HL-60 (cell line): Measurements from ENCODE around the gene SPESP1.

ENCODE experiments used
- DNase-seq, 2 experiments: peaks; one replicate each; pipeline ENCODE4 v3.0.0-alpha.2; 2010 to 2020; ENCODE audit warnings: low read depth in 1 of 2, low spot score in 1 of 2
- H3K27ac ChIP-seq: fragments of 250-450 bp; sonication (Bioruptor Pico); replicated peaks from 2 replicates; pipeline ENCODE4 v1.5.1; 2020; ENCODE audit warnings: mild to moderate bottlenecking, moderate library complexity
- H3K27me3 ChIP-seq: fragments of 250-450 bp; sonication (Bioruptor Pico); 2 replicates; pipeline ENCODE4 v1.5.1; 2021; ENCODE audit warnings: mild to moderate bottlenecking, moderate library complexity; ENCODE audit not compliant: insufficient read depth, poor library complexity, severe bottlenecking
- H3K4me3 ChIP-seq: replicated peaks from 2 replicates; pipeline ENCODE4 v1.5.1; 2011; ENCODE audit warnings: mild to moderate bottlenecking, control low read depth, low read length; ENCODE audit not compliant: insufficient read depth
- GABPA ChIP-seq: IDR thresholded peaks from 2 replicates; pipeline ENCODE4 v1.6.1; 2012; ENCODE audit warnings: low read depth
- POLR2AphosphoS5 ChIP-seq: IDR thresholded peaks from 2 replicates; pipeline ENCODE4 v1.6.1; 2012; ENCODE audit warnings: low read depth
- SPI1 ChIP-seq: IDR thresholded peaks from 2 replicates; pipeline ENCODE4 v1.6.1; 2012; ENCODE audit warnings: low read depth, mild to moderate bottlenecking, borderline replicate concordance
- TF ChIP-seq, protein P1 (sequence below): IDR thresholded peaks from one replicate; pipeline ENCODE4 v1.5.1; 2011; ENCODE audit warnings: low read length, control low read depth, inconsistent platforms; ENCODE audit not compliant: insufficient read depth
- TF ChIP-seq, protein P2 (sequence below): IDR thresholded peaks from 2 replicates; pipeline ENCODE4 v1.6.1; 2012; ENCODE audit warnings: low read depth; ENCODE audit not compliant: insufficient replicate concordance

The SPESP1 gene

DNA sequence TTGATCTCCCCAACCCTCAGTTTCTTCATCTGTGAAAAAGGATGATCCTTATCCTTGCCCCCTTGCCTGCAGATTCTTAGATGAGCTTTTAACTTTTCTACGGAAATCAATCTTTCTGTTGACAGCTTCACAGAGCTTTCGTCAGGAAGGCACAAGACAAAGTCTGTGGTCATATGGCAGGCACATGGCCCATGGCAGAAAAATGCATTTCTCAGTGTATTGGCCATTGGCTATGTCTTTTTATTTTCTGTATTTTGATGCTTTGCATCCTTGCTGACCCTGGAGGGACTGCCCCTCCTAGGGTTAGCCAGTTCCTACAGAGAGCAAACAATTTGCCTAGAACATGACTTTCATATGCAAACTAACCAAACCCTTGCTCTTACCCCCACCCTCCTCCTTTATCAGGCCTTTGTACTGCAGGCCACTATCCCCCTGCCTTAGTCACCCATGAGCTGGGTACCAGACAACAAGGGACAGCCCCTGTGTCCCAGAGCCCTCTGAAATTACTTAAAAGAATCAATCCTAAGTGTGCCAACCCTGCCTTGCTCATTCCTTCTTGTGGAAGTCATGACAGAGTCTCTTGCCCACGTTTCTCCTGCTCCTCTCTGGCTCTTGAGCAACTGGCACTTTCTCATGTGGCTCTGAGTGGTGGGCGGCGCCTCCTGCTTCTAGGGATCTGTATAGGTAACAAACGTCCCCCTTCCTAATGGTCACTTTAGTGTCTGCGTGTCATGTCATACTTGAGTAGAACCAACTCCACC, 60.1 kb downstream of the SPESP1 start:
- TF ChIP-seq GABPA (no peak), POLR2AphosphoS5 (no peak)
- TF ChIP-seq, protein P1, sequence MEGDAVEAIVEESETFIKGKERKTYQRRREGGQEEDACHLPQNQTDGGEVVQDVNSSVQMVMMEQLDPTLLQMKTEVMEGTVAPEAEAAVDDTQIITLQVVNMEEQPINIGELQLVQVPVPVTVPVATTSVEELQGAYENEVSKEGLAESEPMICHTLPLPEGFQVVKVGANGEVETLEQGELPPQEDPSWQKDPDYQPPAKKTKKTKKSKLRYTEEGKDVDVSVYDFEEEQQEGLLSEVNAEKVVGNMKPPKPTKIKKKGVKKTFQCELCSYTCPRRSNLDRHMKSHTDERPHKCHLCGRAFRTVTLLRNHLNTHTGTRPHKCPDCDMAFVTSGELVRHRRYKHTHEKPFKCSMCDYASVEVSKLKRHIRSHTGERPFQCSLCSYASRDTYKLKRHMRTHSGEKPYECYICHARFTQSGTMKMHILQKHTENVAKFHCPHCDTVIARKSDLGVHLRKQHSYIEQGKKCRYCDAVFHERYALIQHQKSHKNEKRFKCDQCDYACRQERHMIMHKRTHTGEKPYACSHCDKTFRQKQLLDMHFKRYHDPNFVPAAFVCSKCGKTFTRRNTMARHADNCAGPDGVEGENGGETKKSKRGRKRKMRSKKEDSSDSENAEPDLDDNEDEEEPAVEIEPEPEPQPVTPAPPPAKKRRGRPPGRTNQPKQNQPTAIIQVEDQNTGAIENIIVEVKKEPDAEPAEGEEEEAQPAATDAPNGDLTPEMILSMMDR = no peak
- TF ChIP-seq, protein P2, sequence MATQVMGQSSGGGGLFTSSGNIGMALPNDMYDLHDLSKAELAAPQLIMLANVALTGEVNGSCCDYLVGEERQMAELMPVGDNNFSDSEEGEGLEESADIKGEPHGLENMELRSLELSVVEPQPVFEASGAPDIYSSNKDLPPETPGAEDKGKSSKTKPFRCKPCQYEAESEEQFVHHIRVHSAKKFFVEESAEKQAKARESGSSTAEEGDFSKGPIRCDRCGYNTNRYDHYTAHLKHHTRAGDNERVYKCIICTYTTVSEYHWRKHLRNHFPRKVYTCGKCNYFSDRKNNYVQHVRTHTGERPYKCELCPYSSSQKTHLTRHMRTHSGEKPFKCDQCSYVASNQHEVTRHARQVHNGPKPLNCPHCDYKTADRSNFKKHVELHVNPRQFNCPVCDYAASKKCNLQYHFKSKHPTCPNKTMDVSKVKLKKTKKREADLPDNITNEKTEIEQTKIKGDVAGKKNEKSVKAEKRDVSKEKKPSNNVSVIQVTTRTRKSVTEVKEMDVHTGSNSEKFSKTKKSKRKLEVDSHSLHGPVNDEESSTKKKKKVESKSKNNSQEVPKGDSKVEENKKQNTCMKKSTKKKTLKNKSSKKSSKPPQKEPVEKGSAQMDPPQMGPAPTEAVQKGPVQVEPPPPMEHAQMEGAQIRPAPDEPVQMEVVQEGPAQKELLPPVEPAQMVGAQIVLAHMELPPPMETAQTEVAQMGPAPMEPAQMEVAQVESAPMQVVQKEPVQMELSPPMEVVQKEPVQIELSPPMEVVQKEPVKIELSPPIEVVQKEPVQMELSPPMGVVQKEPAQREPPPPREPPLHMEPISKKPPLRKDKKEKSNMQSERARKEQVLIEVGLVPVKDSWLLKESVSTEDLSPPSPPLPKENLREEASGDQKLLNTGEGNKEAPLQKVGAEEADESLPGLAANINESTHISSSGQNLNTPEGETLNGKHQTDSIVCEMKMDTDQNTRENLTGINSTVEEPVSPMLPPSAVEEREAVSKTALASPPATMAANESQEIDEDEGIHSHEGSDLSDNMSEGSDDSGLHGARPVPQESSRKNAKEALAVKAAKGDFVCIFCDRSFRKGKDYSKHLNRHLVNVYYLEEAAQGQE = no peak
- Histone ChIP-seq H3K27me3 (no peaks in the 10 kb centered on the region), H3K27ac (no peak overlapping the region), H3K4me3 (no peak overlapping the region)
- no peak for DNase-seq

DNA sequence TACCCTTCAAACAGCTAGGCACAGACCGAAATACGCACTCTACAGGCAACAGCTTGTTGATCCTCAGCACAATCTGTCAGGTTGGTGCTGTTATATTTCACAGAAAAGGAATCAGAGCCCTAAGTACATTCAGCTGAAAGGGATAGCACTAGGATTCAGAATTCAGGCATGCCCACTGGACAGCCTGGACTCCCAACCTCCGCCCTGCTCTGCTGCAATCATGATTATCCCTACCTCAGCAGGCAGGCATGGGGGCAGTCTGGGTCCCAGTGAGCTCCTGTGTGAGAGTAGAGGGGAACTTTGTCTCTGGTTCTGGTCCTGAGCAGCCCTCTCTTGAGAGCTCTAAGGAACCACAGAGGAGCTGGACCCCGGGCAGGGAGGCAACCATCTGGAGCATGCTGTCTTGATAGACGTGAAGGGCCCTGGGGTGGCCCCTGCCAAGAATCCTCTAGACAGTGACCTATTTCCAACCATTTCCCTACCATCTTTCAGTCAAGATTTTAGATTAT, 60.7 kb downstream of the SPESP1 start:
- H3K27me3 ChIP-seq = no peaks in the 10 kb centered on the region
- TF ChIP-seq, protein P2 = no peak
- TF ChIP-seq POLR2AphosphoS5 = no peak
- TF ChIP-seq, protein P1 = no peak
- no peak for TF ChIP-seq GABPA
- TF ChIP-seq SPI1 = no peak
- H3K4me3 ChIP-seq = no peak overlapping the region
- no peak for DNase-seq
- H3K27ac ChIP-seq = no peak overlapping the region

DNA sequence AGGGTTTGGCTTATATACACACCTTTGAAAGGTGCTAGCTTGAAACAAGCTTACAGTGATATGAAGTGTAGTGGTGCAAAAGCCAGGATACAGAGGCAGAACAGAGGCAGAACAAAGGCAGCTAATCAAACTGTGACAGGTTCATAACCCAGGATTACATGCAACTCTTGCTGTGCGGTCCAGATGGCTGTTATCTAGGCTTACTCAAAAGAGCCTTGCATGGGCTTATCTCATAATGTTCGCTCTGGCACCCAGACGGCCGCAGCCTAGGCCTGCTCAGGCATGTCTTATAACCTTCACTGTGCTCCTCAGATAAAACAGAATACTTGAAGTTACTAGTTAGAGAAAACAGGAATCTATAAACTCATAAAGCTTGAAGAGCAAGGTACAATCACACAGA, 61.4 kb downstream of the SPESP1 start:
- Histone ChIP-seq H3K27ac (no peak overlapping the region), H3K4me3 (no peak overlapping the region), H3K27me3 (no peaks in the 10 kb centered on the region)
- no peak for DNase-seq
- TF ChIP-seq SPI1 (no peak), GABPA (no peak)
- TF ChIP-seq, protein P2 = no peak
- TF ChIP-seq, protein P1 = no peak
